Upper lobe of left lung (tissue), 4 donors: ENCODE measurements around the gene STKLD1.

Experiments
- EP300 ChIP-seq, 4 donors: sonication (generic); formaldehyde crosslinking; IDR thresholded peaks; one replicate each; pipeline ENCODE4 v1.5.1; 2017; ENCODE audit warnings: antibody characterized with exemption in 4 of 4, control low read depth in 2 of 4
- POLR2A ChIP-seq, 4 donors: fragments of 450-650 bp; IDR thresholded peaks; one replicate each; pipeline ENCODE4 v1.5.1; 2016 to 2017; ENCODE audit warnings: antibody characterized with exemption in 4 of 4, mild to moderate bottlenecking in 2 of 4
- POLR2AphosphoS5 ChIP-seq, 2 donors: sonication (generic); formaldehyde crosslinking; IDR thresholded peaks; one replicate each; pipeline ENCODE4 v1.5.1; 2017; ENCODE audit warnings: antibody characterized with exemption in 2 of 2
- TF ChIP-seq, protein P1 (sequence below), 6 experiments: fragments of 450-650 bp in 4 of 6; fragments of 200-600 bp in 2 of 6; sonication (generic) in 2 of 6; IDR thresholded peaks; one replicate each; pipeline ENCODE4 v1.5.1; 2016 to 2019; ENCODE audit warnings: antibody characterized with exemption in 6 of 6

- no peak for TF ChIP-seq POLR2AphosphoS5 (IDR thresholded peaks at IDR 0.05)
- TF ChIP-seq, protein P1, sequence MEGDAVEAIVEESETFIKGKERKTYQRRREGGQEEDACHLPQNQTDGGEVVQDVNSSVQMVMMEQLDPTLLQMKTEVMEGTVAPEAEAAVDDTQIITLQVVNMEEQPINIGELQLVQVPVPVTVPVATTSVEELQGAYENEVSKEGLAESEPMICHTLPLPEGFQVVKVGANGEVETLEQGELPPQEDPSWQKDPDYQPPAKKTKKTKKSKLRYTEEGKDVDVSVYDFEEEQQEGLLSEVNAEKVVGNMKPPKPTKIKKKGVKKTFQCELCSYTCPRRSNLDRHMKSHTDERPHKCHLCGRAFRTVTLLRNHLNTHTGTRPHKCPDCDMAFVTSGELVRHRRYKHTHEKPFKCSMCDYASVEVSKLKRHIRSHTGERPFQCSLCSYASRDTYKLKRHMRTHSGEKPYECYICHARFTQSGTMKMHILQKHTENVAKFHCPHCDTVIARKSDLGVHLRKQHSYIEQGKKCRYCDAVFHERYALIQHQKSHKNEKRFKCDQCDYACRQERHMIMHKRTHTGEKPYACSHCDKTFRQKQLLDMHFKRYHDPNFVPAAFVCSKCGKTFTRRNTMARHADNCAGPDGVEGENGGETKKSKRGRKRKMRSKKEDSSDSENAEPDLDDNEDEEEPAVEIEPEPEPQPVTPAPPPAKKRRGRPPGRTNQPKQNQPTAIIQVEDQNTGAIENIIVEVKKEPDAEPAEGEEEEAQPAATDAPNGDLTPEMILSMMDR (IDR thresholded peaks at IDR 0.05), result no peak
- TF ChIP-seq POLR2A (IDR thresholded peaks at IDR 0.05), result no peak
- no peak for TF ChIP-seq EP300 (IDR thresholded peaks at IDR 0.05)
Observed at GRCh38 chr9:133386338-133386737, 10.2 kb downstream of the STKLD1 start.
